Left hindlimb (tissue), 1 donor: Measurements from ENCODE around the gene CTIF.

ENCODE experiments used
- DNase-seq: peaks from one replicate; pipeline ENCODE4 v3.0.0-alpha.2; 2018

The CTIF gene

GRCh38 chr18:48735080-48735676, 196.3 kb downstream of the CTIF start:
- no peak for DNase-seq

- DNase-seq = peak; percentile 76
Measured at GRCh38 chr18:48735681-48736255, 196.9 kb downstream of the CTIF start.

GRCh38 chr18:48736321-48737260, 197.8 kb downstream of the CTIF start:
- DNase-seq = no peak

DNA sequence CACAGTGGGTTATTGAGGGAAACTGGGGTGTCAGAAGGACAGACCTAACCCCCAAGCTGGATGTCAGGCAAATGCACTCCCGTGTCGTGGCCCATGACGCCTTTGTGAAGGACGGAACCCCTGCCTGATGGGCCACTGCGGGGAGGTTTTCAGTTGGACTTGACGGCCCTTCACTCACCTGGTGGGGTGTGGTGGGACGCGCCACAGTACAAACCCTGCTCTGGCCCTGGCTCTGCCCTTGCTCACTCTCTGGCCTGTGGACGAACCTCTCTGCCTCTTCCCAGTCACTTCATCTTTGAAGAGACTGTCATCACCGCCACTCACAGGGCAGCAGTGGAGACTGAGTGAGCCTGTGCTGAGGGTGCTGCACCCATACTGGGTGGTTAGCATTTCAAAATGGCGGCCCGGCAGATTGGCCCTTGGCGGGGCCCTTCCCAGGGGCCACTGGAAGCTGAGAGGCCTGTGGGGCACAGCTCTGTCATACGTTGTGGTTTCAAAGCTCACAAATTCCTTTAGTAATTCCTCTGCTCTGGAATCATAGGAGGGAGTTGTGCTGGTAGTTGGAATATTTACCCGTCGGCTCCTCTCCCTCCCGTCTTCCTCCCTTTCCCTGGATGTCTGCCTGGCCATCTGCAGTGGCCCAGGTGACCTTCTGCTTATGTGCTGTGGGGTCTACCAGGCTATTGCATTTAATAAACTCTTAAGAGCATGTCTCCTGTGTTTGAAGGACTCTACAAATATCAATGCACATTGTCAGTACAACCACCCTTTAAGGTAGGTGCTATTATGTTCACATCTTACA, 200.6 kb downstream of the CTIF start:
- no peak for DNase-seq

DNA sequence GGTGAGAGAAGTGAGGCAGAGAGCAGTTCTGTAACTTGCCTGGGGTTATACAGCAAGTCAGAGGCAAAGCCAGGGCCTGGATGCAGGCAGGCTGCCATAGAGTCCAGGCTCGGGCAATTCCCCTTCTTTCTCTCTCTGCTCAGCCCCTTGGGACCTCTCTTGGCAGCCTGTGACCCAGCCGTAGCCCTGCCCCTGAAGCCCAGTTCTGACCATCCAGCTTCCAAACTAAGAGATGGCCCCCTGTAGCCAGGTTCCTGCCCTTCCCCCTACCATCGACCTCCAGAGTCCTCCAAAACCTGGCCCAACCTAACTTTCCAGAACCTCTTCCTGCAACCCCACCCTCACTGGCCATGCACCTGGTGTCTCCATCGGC, 201.2 kb downstream of the CTIF start:
- DNase-seq = no peak

DNA sequence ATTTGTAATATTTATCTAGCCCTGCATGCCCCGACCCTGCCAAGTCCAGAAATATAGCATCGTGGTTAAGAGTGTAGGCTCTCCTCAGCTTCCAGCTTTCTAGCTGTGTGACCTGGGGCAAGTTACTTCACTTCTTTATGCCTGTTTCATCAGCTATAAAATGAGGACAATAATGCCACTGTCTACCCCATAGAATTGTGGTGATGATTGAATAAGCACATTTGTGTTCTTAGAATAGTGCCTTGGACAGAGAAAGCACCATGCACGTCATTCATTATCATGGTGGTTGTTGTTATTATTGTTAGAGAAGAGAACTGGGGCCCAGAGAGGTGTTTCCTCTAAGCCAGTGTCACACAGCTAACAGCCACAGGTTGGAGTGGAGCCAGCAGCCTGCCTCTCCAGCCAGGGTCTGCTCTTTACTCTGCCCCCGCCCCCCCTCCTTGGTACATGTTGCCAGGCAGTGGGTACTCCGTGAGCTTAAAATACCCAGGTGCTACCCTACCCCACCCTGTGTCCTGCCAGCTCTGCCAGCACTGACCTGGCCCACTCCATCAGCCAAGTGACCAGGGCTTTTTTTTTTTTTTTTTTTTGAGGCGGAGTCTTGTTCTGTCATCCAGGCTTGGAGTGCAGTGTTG, 202.1 kb downstream of the CTIF start:
- no peak for DNase-seq

GRCh38 chr18:48741866-48742265, 203.0 kb downstream of the CTIF start:
- no peak for DNase-seq

DNA sequence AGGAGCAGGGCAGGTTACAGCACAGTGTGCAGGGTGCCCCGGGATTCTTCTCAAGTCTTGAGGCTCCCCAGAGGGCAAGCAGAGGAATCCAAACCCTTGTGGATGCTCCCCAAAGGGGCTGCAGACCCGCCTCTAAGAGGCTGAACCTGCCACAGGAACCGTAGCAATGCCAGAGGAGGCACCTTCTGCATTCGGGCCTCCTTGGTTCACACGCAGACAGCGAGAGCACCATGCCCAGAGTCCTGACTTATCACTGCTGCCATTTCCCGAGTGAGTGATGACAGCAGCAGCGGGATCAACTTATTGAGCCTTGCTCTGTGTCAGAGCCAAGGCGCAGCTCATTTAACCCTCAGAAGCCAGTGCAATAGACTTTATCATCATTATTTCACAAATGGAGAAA, 203.5 kb downstream of the CTIF start:
- DNase-seq = no peak

GRCh38 chr18:48742706-48743475, 204.1 kb downstream of the CTIF start:
- peak; percentile 75 for DNase-seq

DNA sequence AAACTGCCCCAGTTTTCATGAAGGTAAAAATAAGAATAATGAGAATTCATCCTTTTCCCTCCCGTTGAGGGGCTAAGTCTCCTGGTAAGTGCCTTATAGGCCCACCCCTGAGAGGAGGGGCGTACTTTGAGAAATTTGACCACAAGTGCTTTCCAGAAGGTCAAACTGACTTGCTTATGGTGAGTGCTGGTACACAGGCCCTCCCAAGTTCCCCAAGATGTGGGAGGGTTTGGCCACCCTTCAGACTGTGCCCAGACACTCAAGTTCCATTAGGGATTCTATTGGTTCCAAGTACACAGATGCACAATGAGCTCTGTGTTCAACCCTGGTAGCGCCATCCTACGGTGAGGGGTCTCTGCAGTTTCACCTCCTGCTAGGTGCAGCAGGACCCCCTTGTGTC, 205.1 kb downstream of the CTIF start:
- no peak for DNase-seq

- no peak for DNase-seq
Measured at GRCh38 chr18:48745293-48745692, 206.5 kb downstream of the CTIF start.

DNA sequence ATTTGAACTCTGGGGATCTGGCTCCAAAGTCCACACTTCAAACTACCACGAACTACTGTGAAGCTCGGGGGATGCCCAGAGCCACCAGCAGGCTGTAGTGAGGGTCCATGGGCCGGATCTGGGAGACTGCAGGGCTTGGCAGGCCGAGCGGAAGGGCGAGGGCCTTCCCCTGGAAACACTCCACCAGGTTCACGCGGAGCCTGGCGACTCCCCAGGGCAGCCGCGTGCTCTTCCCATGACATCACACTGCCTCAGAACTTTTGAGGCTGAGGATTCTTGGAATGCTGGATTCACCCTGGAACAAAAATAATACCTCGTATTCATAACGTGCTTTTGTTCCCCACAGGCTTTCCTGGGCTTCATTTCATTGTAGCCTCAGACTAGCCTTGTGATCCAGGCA, 210.9 kb downstream of the CTIF start:
- DNase-seq = peak; percentile 75

GRCh38 chr18:48750485-48751175, 211.8 kb downstream of the CTIF start:
- peak; percentile 89 for DNase-seq

DNA sequence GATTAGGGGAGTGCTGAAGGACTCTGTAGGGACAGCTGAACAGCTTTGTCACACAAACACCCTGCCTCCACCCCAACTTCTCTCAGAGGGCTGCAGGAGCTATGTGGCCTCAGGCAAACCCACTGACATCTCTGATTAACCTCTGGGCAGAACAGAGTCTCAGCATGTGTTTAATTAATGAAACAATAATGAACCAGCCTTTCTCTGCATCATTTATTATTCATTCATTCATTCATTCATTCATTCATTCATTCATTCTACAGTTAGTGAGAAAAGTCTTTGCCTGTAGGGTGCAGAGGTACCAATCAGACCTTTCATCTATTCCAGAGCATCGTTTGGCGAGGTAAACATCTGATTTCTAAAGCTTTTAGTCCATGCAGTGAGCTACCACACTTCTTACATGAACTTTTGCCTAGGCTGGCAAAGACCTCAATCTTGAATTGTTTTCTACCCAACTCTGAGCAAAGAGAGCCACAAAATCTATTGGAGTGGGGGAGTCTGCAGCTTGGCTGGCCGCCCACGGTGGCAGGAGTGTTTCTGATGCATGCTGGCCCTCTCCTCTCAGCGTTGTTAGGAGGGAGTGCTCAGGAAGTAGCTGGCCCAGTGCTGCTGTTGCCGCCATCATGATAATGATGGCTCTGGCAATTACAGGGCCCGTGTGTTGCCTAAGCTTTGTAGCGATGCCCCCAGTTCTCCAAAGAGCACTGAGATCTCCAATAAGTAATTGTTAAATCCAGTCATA, 213.1 kb downstream of the CTIF start:
- no peak for DNase-seq

GRCh38 chr18:48752478-48752877, 213.6 kb downstream of the CTIF start:
- DNase-seq = no peak

GRCh38 chr18:48752928-48753327, 214.1 kb downstream of the CTIF start:
- no peak for DNase-seq

DNA sequence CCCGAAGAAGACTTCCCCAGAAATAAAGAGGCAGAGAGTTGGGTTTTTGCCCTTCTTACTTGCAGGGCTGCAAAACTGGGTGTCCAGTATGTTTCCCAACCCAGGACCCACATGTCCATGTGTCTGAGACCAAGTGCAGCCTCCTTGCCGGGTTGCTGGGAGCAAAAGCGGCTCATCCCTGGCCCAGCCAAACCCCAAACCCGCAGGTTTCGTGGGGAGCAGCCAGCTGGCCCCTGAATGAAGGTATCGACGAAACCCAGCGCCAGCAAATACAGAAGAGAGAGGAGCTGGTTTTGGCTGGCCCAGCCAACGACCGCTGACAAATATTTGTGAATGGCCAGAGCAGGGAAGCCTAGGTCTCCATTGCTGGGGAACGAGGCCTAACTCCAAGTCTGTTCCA, 214.9 kb downstream of the CTIF start:
- DNase-seq = peak; percentile 65

GRCh38 chr18:48754559-48754958, 215.7 kb downstream of the CTIF start:
- DNase-seq = no peak

GRCh38 chr18:48754993-48755473, 216.2 kb downstream of the CTIF start:
- DNase-seq = no peak

GRCh38 chr18:48756511-48757226, 217.8 kb downstream of the CTIF start:
- no peak for DNase-seq
